WI38 (cell line): Measurements from ENCODE around the gene TP53BP1.

Source experiments
- H3K4me3 ChIP-seq: 2 replicates; pipeline ENCODE4 v1.5.1; 2011; ENCODE audit warnings: low read depth, mild to moderate bottlenecking, control low read depth, low read length
- TF ChIP-seq, protein P1 (sequence below): IDR thresholded peaks from 2 replicates; pipeline ENCODE4 v1.5.1; 2012; ENCODE audit warnings: low read depth, mild to moderate bottlenecking, control low read depth, low read length

Gene TP53BP1

GRCh38 chr15:43505738-43506137, 12.8 kb upstream of the TP53BP1 start:
- TF ChIP-seq, protein P1, sequence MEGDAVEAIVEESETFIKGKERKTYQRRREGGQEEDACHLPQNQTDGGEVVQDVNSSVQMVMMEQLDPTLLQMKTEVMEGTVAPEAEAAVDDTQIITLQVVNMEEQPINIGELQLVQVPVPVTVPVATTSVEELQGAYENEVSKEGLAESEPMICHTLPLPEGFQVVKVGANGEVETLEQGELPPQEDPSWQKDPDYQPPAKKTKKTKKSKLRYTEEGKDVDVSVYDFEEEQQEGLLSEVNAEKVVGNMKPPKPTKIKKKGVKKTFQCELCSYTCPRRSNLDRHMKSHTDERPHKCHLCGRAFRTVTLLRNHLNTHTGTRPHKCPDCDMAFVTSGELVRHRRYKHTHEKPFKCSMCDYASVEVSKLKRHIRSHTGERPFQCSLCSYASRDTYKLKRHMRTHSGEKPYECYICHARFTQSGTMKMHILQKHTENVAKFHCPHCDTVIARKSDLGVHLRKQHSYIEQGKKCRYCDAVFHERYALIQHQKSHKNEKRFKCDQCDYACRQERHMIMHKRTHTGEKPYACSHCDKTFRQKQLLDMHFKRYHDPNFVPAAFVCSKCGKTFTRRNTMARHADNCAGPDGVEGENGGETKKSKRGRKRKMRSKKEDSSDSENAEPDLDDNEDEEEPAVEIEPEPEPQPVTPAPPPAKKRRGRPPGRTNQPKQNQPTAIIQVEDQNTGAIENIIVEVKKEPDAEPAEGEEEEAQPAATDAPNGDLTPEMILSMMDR: no peak
- H3K4me3 ChIP-seq: no peak overlapping the region

DNA sequence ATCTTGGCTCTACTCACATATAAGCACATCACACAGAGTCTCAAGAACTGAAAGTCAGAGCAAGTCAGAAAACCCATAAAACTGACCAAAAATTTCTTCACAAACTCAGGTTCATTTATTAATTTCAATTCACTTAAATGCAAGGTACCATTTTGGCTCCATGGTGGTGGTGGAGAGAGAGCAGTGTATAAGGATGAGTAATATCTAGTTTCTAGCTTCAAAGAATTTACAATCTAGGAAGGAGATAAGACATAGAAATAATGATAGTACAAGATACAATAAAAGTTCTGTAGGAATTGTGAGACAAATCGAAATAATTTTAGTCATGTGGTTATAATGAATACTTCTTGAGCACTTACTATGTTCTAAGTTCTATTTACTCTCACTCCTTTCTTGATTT, 6.7 kb upstream of the TP53BP1 start:
- TF ChIP-seq, protein P1: no peak
- no peak overlapping the region for H3K4me3 ChIP-seq

DNA sequence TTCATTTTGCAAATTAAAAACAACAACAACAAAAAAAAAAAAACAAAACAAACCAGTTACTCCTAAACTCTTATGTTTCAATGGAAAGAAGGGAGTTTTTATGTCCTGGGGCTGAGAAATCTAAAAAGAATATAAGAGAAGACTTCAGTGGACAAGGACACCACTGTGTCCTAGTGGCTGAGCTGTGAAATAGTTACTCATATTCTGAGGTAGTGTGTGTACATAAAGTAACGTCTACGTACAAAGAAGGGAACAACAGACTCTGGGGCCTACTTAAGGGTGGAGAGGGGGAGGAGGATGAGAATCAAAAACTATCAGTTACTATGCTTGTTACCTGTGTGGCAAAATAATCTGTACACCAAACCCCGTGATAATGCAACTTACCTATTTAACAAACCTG, 6.0 kb upstream of the TP53BP1 start:
- TF ChIP-seq, protein P1: no peak
- no peak overlapping the region for H3K4me3 ChIP-seq

- TF ChIP-seq, protein P1: no peak
- H3K4me3 ChIP-seq: peak overlapping the region; percentile 86
Observed at GRCh38 chr15:43493703-43494472, 932 bp upstream of the TP53BP1 start.

DNA sequence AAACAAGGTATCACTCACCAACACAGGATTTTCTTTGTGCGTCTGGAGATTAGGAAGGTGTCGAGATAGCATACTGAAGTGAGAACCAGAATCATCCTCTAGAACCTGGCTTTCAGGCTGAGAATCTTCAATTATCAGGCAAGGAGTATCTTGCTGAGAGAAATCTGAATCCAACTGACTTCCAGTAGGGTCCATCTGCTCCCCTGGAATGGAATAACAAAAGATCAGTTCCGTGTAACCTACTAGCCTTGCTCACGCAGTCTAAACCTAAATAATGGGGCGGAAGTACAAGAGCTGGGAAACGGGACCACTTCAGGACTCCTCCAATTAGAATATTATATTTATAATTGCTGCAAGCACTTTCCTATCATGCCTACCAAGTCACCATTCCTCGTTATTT, 690 bp downstream of the TP53BP1 start:
- TF ChIP-seq, protein P1: no peak
- peak overlapping the region; percentile 86 for H3K4me3 ChIP-seq

DNA sequence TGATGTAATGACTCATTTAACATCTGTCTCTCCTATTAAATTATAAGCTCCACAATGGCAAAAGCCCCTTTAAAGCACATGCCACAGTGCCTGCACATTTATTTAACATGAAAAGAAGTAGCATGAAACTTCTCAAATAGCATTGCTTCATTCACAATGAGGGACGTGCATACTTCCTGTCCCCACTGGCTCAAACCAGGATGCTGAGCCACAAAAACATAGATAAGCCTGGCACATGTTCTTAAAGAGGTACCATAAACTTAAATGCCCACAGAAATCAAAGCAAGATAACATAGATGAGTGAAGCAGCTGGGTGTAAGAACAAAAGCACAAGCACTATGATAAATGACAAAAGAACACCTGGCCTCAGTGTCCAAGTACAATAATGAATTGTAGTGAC, 3.8 kb downstream of the TP53BP1 start:
- TF ChIP-seq, protein P1: no peak
- H3K4me3 ChIP-seq: no peak overlapping the region

GRCh38 chr15:43488790-43489189, 4.2 kb downstream of the TP53BP1 start:
- TF ChIP-seq, protein P1: no peak
- H3K4me3 ChIP-seq: no peak overlapping the region
